Cardiac muscle cell (in vitro differentiated cells and primary cell): ENCODE results near the gene FAM228B. TPM values are rescaled to one million over a fixed set of nuclear protein-coding genes. Genes with fewer than 3 reads are reported as not detected.

Experiments
- DNase-seq, 2 donors: peaks; one replicate each; pipeline versions ENCODE4 v3.0.0 to v3.0.0-alpha.2; 2010 to 2017; ENCODE audit warnings: low read depth in 1 of 2, low spot score in 1 of 2
- H3K27ac ChIP-seq: fragments of 200-600 bp; sonication (generic); 2 replicates; pipeline ENCODE4 v1.5.1; 2016
- H3K27me3 ChIP-seq: fragments of 200-600 bp; sonication (generic); 2 replicates; pipeline ENCODE4 v1.6.0; 2016; ENCODE audit warnings: control low read depth
- H3K36me3 ChIP-seq: fragments of 200-600 bp; sonication (generic); 2 replicates; pipeline ENCODE4 v1.5.1; 2016; ENCODE audit warnings: control low read depth
- H3K4me1 ChIP-seq: fragments of 200-600 bp; sonication (generic); 2 replicates; pipeline ENCODE4 v1.8.1; 2017; ENCODE audit warnings: low read depth, mild to moderate bottlenecking, mixed run types
- H3K4me3 ChIP-seq: fragments of 200-600 bp; sonication (generic); 2 replicates; pipeline ENCODE4 v1.5.1; 2016; ENCODE audit warnings: mild to moderate bottlenecking
- H3K9me3 ChIP-seq: fragments of 200-600 bp; sonication (generic); 2 replicates; pipeline ENCODE4 v1.5.1; 2017; ENCODE audit warnings: low read depth, mild to moderate bottlenecking, control low read depth
- CTCF ChIP-seq: IDR thresholded peaks from 2 replicates; pipeline ENCODE4 v1.5.1; 2012; ENCODE audit warnings: low read depth, mild to moderate bottlenecking, low read length
- polyA plus RNA-seq: library from polyadenylated mRNA; unstranded; fragments of >200 nt; fragmentation: Nextera tagmentation; extraction: Ambion mirVana; gene quantifications from 2 replicates; pipeline ENCODE4 v1.2.1, GENCODE V29; 2016
- total RNA-seq: library from RNA; depleted of rRNA; stranded (reverse); fragments of >200 nt; gene quantifications from 2 replicates; pipeline ENCODE4 v1.2.3, GENCODE V29; 2016

FAM228B gene
- total and polyA plus RNA-seq, 2 experiments from 2014 or later: 16.3 to 60.5 TPM

GRCh38 chr2:24214880-24215279 is 91.6 kb downstream of the FAM228B start:
- no peak for DNase-seq
- no peak overlapping the region for H3K4me3 ChIP-seq
- no peaks in the 10 kb centered on the region for H3K4me1 ChIP-seq
- H3K36me3 ChIP-seq: no peaks in the 10 kb centered on the region
- H3K27ac ChIP-seq: no peak overlapping the region
- H3K9me3 ChIP-seq: no peaks in the 10 kb centered on the region
- no peak for TF ChIP-seq CTCF
- H3K27me3 ChIP-seq: no peaks in the 10 kb centered on the region

Other genes starting within 250 kb of the FAM228B start
- 11.3 and 17.2 TPM in 2 replicates for gene ATAD2B, start 196.3 kb upstream of the FAM228B start, total RNA-seq
- 10.7 and 14.4 TPM in 2 replicates for gene ATAD2B, start 196.3 kb upstream of the FAM228B start, polyA plus RNA-seq
- gene UBXN2A, start 183.0 kb upstream of the FAM228B start, total RNA-seq: 14.7 and 19.1 TPM in 2 replicates
- gene UBXN2A, start 183.0 kb upstream of the FAM228B start, polyA plus RNA-seq: 19.3 and 25.2 TPM in 2 replicates
- 0.14 and 0.69 TPM in 2 replicates for gene MFSD2B, start 113.4 kb upstream of the FAM228B start, total RNA-seq
- gene MFSD2B, start 113.4 kb upstream of the FAM228B start, polyA plus RNA-seq: 0.23 and 3.9 TPM in 2 replicates
- 7.7 and 8.1 TPM in 2 replicates for gene WDCP, start 76.1 kb upstream of the FAM228B start, total RNA-seq
- gene WDCP, start 76.1 kb upstream of the FAM228B start, polyA plus RNA-seq: 6.8 and 8.2 TPM in 2 replicates
- 39.4 and 43.1 TPM in 2 replicates for gene FKBP1B, start 73.7 kb upstream of the FAM228B start, total RNA-seq
- gene FKBP1B, start 73.7 kb upstream of the FAM228B start, polyA plus RNA-seq: 46.3 and 63.6 TPM in 2 replicates
- 88.5 and 133 TPM in 2 replicates for gene SF3B6, start 47.1 kb upstream of the FAM228B start, total RNA-seq
- 238 and 292 TPM in 2 replicates for gene SF3B6, start 47.1 kb upstream of the FAM228B start, polyA plus RNA-seq
- gene TP53I3, start 38.6 kb upstream of the FAM228B start, total RNA-seq: 25.4 and 55.5 TPM in 2 replicates
- 31.6 and 70.2 TPM in 2 replicates for gene TP53I3, start 38.6 kb upstream of the FAM228B start, polyA plus RNA-seq
- gene PFN4, start 135 bp upstream of the FAM228B start, total RNA-seq: 3.2 TPM in 1 of 2 replicates, not detected in the other
- gene PFN4, start 135 bp upstream of the FAM228B start, polyA plus RNA-seq: 0.36 and 1.9 TPM in 2 replicates
- 1.7 and 3.0 TPM in 2 replicates for gene FAM228A, start 51.6 kb downstream of the FAM228B start, total RNA-seq
- gene FAM228A, start 51.6 kb downstream of the FAM228B start, polyA plus RNA-seq: 0.61 and 0.82 TPM in 2 replicates
- gene ITSN2, start 237.1 kb downstream of the FAM228B start, total RNA-seq: 20.4 and 22.8 TPM in 2 replicates
- gene ITSN2, start 237.1 kb downstream of the FAM228B start, polyA plus RNA-seq: 20.0 and 22.3 TPM in 2 replicates